ENCODE results near the gene RPTOR.

RPTOR gene

GRCh38 chr17:80679816-80680215 is 135.2 kb downstream of the RPTOR start:
- TF ChIP-seq, protein P1, sequence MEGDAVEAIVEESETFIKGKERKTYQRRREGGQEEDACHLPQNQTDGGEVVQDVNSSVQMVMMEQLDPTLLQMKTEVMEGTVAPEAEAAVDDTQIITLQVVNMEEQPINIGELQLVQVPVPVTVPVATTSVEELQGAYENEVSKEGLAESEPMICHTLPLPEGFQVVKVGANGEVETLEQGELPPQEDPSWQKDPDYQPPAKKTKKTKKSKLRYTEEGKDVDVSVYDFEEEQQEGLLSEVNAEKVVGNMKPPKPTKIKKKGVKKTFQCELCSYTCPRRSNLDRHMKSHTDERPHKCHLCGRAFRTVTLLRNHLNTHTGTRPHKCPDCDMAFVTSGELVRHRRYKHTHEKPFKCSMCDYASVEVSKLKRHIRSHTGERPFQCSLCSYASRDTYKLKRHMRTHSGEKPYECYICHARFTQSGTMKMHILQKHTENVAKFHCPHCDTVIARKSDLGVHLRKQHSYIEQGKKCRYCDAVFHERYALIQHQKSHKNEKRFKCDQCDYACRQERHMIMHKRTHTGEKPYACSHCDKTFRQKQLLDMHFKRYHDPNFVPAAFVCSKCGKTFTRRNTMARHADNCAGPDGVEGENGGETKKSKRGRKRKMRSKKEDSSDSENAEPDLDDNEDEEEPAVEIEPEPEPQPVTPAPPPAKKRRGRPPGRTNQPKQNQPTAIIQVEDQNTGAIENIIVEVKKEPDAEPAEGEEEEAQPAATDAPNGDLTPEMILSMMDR (IDR thresholded peaks at IDR 0.05; ENCODE audit: extremely low read depth, missing control alignments): no peak
- DNase-seq (ENCODE audit: low spot score): no peak

DNA sequence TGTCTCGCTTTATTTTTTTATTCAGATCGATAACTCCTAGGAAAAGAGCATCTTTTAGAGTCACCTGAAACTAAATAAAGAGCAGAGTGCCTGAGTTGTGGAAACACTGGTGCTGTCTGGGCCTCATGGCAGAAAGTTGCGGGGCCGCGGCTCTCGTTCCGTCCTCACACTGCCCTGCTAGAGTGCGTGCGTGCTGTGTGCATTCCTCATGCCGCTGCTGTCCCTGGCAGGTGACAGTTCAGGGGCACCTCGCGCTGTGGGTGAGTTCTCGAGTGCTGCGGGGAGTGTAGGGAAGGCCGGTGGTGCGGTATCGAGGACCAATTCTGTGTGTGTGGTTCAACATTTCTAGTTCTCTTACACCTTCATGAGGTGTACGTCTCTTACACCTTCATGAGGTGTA is 136.6 kb downstream of the RPTOR start:
- TF ChIP-seq, protein P1 (IDR thresholded peaks at IDR 0.05; ENCODE audit: extremely low read depth, missing control alignments): no peak

DNA sequence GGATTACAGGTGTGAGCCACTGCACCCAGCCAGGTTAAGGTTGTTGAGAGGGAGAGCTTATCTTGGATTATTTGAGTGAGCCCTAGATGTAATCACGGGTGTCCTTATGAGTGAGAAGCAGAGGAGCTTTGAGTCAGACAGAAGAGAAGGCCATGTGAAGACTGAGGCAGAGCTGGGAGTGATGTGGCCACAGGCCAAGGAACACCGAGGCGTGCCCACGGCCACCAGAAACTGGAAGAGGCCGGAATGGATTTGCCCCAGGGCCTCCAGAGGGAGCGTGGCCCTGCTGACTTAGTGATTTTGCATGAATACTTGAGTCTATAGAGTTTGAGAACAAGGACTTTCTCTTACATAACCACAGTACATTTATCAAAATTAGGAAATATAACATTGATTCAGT is 137.7 kb downstream of the RPTOR start:
- TF ChIP-seq, protein P1 (IDR thresholded peaks at IDR 0.05; ENCODE audit: extremely low read depth, missing control alignments): no peak
- no peak for DNase-seq (ENCODE audit: low spot score)

More for the DNA sequence above, 136.6 kb downstream of the RPTOR start:
- no peak for DNase-seq (ENCODE audit: low spot score)

DNA sequence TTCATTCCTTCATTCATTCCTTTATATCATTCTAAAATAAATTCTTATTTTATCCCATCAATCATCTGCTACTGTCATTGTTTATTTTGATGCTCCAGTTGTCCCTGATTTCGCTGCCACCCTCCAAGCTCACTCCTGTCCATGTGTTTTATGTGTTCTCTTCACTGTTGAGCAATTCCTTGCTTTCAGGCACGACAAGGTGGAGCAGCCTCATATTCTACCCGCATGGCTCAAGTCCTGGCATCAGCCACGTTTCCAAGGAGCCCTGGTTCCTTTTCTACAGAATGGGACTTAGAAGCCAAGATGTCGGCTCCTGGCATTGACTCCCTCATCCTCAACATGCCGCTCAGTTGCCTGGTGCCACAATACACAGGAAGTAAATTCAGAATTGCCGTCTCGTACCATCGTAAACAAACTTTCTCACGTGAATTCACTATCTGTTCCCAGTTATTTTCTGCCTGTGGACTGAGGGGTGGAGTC is 139.0 kb downstream of the RPTOR start:
- TF ChIP-seq, protein P1 (IDR thresholded peaks at IDR 0.05; ENCODE audit: extremely low read depth, missing control alignments): no peak
- DNase-seq (ENCODE audit: low spot score): no peak

- TF ChIP-seq, protein P1 (IDR thresholded peaks at IDR 0.05; ENCODE audit: extremely low read depth, missing control alignments): no peak
- DNase-seq (ENCODE audit: low spot score): no peak
Observed at GRCh38 chr17:80687839-80688238, 143.2 kb downstream of the RPTOR start.

DNA sequence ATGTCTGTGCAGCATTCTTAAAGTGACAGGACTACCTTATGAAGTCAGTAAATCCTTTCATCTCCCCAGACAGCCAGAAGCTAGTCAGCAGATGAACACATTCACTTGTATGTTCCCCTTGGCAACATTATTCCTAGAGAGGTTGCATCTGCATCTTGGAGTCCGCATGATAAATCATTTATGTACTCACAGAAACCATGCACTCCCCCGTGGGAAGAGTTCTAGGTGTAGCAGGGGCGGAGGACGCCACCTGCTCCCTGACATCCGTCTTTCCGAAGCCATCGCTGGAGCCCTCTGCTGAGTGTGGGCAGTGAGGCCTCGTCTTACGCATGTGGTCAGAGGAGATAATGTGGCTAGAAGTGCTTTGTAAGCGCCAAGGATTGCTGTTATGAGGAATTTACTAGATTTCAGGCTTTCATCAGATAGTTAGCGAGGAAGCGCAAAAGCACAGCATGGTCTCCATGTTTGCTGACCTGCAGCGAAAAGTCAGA is 144.5 kb downstream of the RPTOR start:
- TF ChIP-seq, protein P1 (IDR thresholded peaks at IDR 0.05; ENCODE audit: extremely low read depth, missing control alignments): no peak
- no peak for DNase-seq (ENCODE audit: low spot score)

DNA sequence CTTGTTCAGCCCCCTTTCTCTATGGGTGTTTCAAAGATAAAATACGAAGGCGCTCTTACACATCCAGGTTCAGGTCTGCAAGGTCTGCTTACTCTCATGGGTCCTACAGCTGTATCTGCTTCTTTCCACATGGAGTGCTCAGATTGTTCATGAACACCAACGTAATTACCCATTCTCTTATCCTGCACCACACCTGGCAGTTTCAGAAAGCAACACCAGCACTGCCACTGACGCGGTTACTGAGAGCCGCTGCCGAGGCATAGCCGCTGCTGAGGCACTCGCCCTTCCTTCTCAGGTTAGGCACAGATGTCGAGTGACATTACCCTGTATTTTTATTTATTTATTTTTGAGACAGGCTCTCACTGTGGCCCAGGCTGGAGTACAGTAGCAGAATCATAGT is 147.1 kb downstream of the RPTOR start:
- TF ChIP-seq, protein P1 (IDR thresholded peaks at IDR 0.05; ENCODE audit: extremely low read depth, missing control alignments): no peak
- no peak for DNase-seq (ENCODE audit: low spot score)

Measured in GM20000 (cell line).